A549 (cell line): ENCODE data around the gene CXCR5. TPM values are rescaled to one million over a fixed set of nuclear protein-coding genes. Genes with fewer than 3 reads are reported as not detected.

Experiments used
- ATAC-seq, 2 experiments: fragments of 200-7000 bp in 1 of 2; fragments of >200 bp in 1 of 2; cut with Nextera tagmentation in 1 of 2; cut with Tn5 transposase in 1 of 2; 3 replicates each; pipeline versions ENCODE4 v1.8.0 to v1.9.1; 2018 to 2020; ENCODE audit warnings: mild to moderate bottlenecking in 1 of 2, moderate library complexity in 1 of 2
- CTCF ChIA-PET: fragments of 300-600 bp; sonication (Branson Sonifier 250); formaldehyde crosslinking; extraction: SDS; loops from one replicate; lab custom pipeline; 2021; ENCODE audit warnings: antibody characterized with exemption, inconsistent platforms; lab: Yijun Ruan, JAX
- POLR2A ChIA-PET: fragments of 350-600 bp; formaldehyde crosslinking; extraction: SDS; loops from one replicate; lab custom pipeline; 2021; ENCODE audit warnings: antibody characterized with exemption, inconsistent platforms; lab: Yijun Ruan, JAX
- DNase-seq, 2 experiments: peaks; one replicate each; pipeline versions ENCODE4 v3.0.0 to v3.0.0-alpha.2; 2011 to 2016; ENCODE audit warnings: low read depth in 1 of 2, low spot score in 1 of 2
- FAIRE-seq: peaks from 2 replicates; lab custom pipeline; 2011; peaks lifted over from hg19 to GRCh38; lab: Jason Lieb, UNC
- H3K27ac ChIP-seq, 2 experiments: fragments of >200 bp; sonication (Bioruptor Twin); formaldehyde crosslinking; 3 replicates each; pipeline ENCODE4 v1.5.1; 2016 to 2017
- H3K4me1 ChIP-seq: fragments of >200 bp; sonication (Bioruptor Twin); formaldehyde crosslinking; 3 replicates; pipeline ENCODE4 v1.6.1; 2016
- H3K4me2 ChIP-seq: fragments of >200 bp; sonication (Bioruptor Twin); formaldehyde crosslinking; 3 replicates; pipeline ENCODE4 v1.6.1; 2016
- H3K4me3 ChIP-seq: fragments of >200 bp; sonication (Bioruptor Twin); formaldehyde crosslinking; 3 replicates; pipeline ENCODE4 v1.5.1; 2016
- H3K9me3 ChIP-seq: fragments of >200 bp; sonication (Bioruptor Twin); formaldehyde crosslinking; 3 replicates; pipeline ENCODE4 v1.6.1; 2016
- CEBPB ChIP-seq, 2 experiments: fragments of >200 bp in 1 of 2; sonication (Bioruptor Twin) in 1 of 2; formaldehyde crosslinking in 1 of 2; IDR thresholded peaks; 2 replicates each; pipeline ENCODE4 v1.6.1; 2012 to 2016
- EHF ChIP-seq: fragments of 250-450 bp; sonication (Bioruptor Pico); IDR thresholded peaks from 2 replicates; pipeline ENCODE4 v1.5.0; 2020; ENCODE audit warnings: mild to moderate bottlenecking
- FOSL2 ChIP-seq, 2 experiments: fragments of 450-650 bp in 1 of 2; fragments of >200 bp in 1 of 2; sonication (Bioruptor Twin) in 1 of 2; formaldehyde crosslinking; IDR thresholded peaks; 2 replicates each; pipeline versions ENCODE4 v1.5.0 to v1.6.1; 2016 to 2020; ENCODE audit warnings: mild to moderate bottlenecking in 1 of 2, moderate library complexity in 1 of 2
- FOXS1 ChIP-seq: fragments of 250-450 bp; sonication (Bioruptor Pico); IDR thresholded peaks from 2 replicates; pipeline ENCODE4 v1.5.0; 2020; ENCODE audit warnings: mild to moderate bottlenecking, moderate library complexity
- HES2 ChIP-seq: fragments of >200 bp; sonication (Bioruptor Twin); formaldehyde crosslinking; IDR thresholded peaks from 2 replicates; pipeline ENCODE4 v1.6.1; 2016
- HOXB5 ChIP-seq: fragments of 250-450 bp; sonication (Bioruptor Pico); IDR thresholded peaks from 2 replicates; pipeline ENCODE4 v1.5.0; 2020; ENCODE audit warnings: mild to moderate bottlenecking, moderate library complexity
- JUN ChIP-seq, 2 experiments: fragments of >200 bp; sonication (Bioruptor Twin); formaldehyde crosslinking; IDR thresholded peaks; 2 replicates in 1 of 2; 3 replicates in 1 of 2; pipeline ENCODE4 v1.6.1; 2016 to 2017
- KDM1A ChIP-seq: fragments of 200-600 bp; sonication (generic); IDR thresholded peaks from 2 replicates; pipeline ENCODE4 v1.6.1; 2016; ENCODE audit warnings: low read depth, mild to moderate bottlenecking
- RCOR1 ChIP-seq: fragments of 150-350 bp; IDR thresholded peaks from 2 replicates; pipeline ENCODE4 v1.6.1; 2014; ENCODE audit warnings: antibody characterized with exemption, low read length, low read depth
- SMC3 ChIP-seq: fragments of >200 bp; sonication (Bioruptor Twin); formaldehyde crosslinking; IDR thresholded peaks from 3 replicates; pipeline ENCODE4 v1.6.1; 2018; ENCODE audit warnings: inconsistent platforms
- TFCP2L1 ChIP-seq: fragments of 250-450 bp; sonication (Bioruptor Pico); IDR thresholded peaks from 2 replicates; pipeline ENCODE4 v1.5.0; 2021; ENCODE audit warnings: mild to moderate bottlenecking
- USF2 ChIP-seq: fragments of 450-650 bp; IDR thresholded peaks from 2 replicates; pipeline ENCODE4 v1.6.1; 2014; ENCODE audit warnings: antibody characterized with exemption
- ZFP36 ChIP-seq: fragments of 450-650 bp; IDR thresholded peaks from 2 replicates; pipeline ENCODE4 v1.6.1; 2014; ENCODE audit warnings: borderline replicate concordance; ENCODE audit not compliant: partially characterized antibody
- ZSCAN20 ChIP-seq: fragments of 250-450 bp; sonication (Bioruptor Pico); IDR thresholded peaks from 2 replicates; pipeline ENCODE4 v1.8.0; 2022; ENCODE audit warnings: mild to moderate bottlenecking, moderate library complexity
- WGBS: methylation state at CpG from one replicate; pipeline ENCODE4 v1.1.6; 2017; ENCODE audit errors: missing lambda C conversion rate; 5-methylcytosine and 5-hydroxymethylcytosine counted together
- polyA plus RNA-seq, 4 experiments: library from polyadenylated mRNA; depleted of rRNA in 3 of 4; stranded (reverse); fragments of >200 nt; fragmentation: RNase III in 1 of 4; extraction: RNeasy Plus Mini Kit Qiagen cat#74134 plus additional on column Dnase treatment in 1 of 4; gene quantifications; 2 replicates in 3 of 4; 3 replicates in 1 of 4; pipeline ENCODE4 v1.2.3, GENCODE V29; 2011 to 2017
- TF ChIP-seq, protein P1 (sequence below): fragments of >200 bp; sonication (Bioruptor Twin); formaldehyde crosslinking; IDR thresholded peaks from 3 replicates; pipeline ENCODE4 v1.5.1; 2016
- TF ChIP-seq, protein P2 (sequence below): fragments of 250-450 bp; sonication (Bioruptor Pico); IDR thresholded peaks from 2 replicates; pipeline ENCODE4 v1.5.0; 2021; ENCODE audit warnings: mild to moderate bottlenecking, moderate library complexity, borderline replicate concordance

The CXCR5 gene
- polyA plus RNA-seq, 2 of the 4 experiments (the other 2 are of a cell fraction), result 0.04 TPM; not detected in 1

GRCh38 chr11:118938491-118939403 lies 55.1 kb downstream of the CXCR5 start:
- TF ChIP-seq FOSL2 (IDR thresholded peaks at IDR 0.05) (no peak), FOSL2 (CRISPR knock-in tag; IDR thresholded peaks at IDR 0.05) (peak; percentile 31; the same call in 1 of the 2 replicates), ZSCAN20 (CRISPR knock-in tag) (no peak)
- FAIRE-seq, result no peak

GRCh38 chr11:118939404-118939915 lies 55.8 kb downstream of the CXCR5 start:
- no peak overlapping the region for H3K4me3 ChIP-seq
- ATAC-seq (no peak), DNase-seq (no peak), FAIRE-seq (no peak)
- H3K9me3 ChIP-seq, result no peaks in the 10 kb centered on the region
- no peak for TF ChIP-seq SMC3
- TF ChIP-seq CEBPB (IDR thresholded peaks at IDR 0.05), result no peak
- TF ChIP-seq HES2, result no peak
- TF ChIP-seq HOXB5, result no peak
- no peak for TF ChIP-seq USF2
- TF ChIP-seq, protein P1, sequence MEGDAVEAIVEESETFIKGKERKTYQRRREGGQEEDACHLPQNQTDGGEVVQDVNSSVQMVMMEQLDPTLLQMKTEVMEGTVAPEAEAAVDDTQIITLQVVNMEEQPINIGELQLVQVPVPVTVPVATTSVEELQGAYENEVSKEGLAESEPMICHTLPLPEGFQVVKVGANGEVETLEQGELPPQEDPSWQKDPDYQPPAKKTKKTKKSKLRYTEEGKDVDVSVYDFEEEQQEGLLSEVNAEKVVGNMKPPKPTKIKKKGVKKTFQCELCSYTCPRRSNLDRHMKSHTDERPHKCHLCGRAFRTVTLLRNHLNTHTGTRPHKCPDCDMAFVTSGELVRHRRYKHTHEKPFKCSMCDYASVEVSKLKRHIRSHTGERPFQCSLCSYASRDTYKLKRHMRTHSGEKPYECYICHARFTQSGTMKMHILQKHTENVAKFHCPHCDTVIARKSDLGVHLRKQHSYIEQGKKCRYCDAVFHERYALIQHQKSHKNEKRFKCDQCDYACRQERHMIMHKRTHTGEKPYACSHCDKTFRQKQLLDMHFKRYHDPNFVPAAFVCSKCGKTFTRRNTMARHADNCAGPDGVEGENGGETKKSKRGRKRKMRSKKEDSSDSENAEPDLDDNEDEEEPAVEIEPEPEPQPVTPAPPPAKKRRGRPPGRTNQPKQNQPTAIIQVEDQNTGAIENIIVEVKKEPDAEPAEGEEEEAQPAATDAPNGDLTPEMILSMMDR, result no peak
- TF ChIP-seq FOXS1 (CRISPR knock-in tag), result no peak
- no peak for TF ChIP-seq RCOR1
- H3K4me1 ChIP-seq, result peaks cover 10% of the 10 kb centered on the region
- ChIA-PET POLR2A (interaction anchor here (0.8 kb wide), 1 partner anchor 148 kb away, joined by 7 read pairs; the partner anchor contains the start of gene DDX6), CTCF (interaction anchor here (0.9 to 2.7 kb wide), 6 partner anchors 9 to 249 kb away, joined by 3 to 15 read pairs (median 4); partner anchors contain the start of gene UPK2)
- H3K27ac ChIP-seq, result no peak overlapping the region
- no peak overlapping the region for H3K4me2 ChIP-seq
- 78% methylated on average over 8 of the region's 8 CpGs for WGBS

More at GRCh38 chr11:118938491-118939403, 55.1 kb downstream of the CXCR5 start:
- ATAC-seq (peak; percentile 49 to 74; a peak in 4 of 6 replicates), DNase-seq (peak in 1 of 2 experiments; percentile 59)
- ChIA-PET POLR2A (interaction anchor here (0.8 kb wide), 1 partner anchor 148 kb away, joined by 7 read pairs; the partner anchor contains the start of gene DDX6), CTCF (interaction anchor here (0.9 to 4.3 kb wide), 6 partner anchors 8 to 249 kb away, joined by 3 to 15 read pairs (median 6); no protein-coding TSS in a partner anchor)
- H3K4me3 ChIP-seq, result no peak overlapping the region
- 0 out of 3 replicates have a peak overlapping the region, but pooled peaks have one; percentile 17 for H3K4me2 ChIP-seq
- no peak overlapping the region for H3K27ac ChIP-seq
- peaks cover 10% of the 10 kb centered on the region for H3K4me1 ChIP-seq
- H3K9me3 ChIP-seq, result no peaks in the 10 kb centered on the region
- 50% methylated on average over 10 of the region's 11 CpGs for WGBS

- FAIRE-seq, result no peak
Observed at GRCh38 chr11:118939953-118940598, 56.4 kb downstream of the CXCR5 start.

More at GRCh38 chr11:118939953-118940598, 56.4 kb downstream of the CXCR5 start:
- WGBS, result 68% methylated on average over 12 of the region's 13 CpGs
- Histone ChIP-seq H3K4me2 (no peak overlapping the region), H3K4me1 (peaks cover 10% of the 10 kb centered on the region), H3K9me3 (no peaks in the 10 kb centered on the region), H3K4me3 (no peak overlapping the region), H3K27ac (peak overlapping the region in 1 of 2 experiments; percentile 33; a peak in 1 of 6 replicates)
- DNase-seq (no peak), ATAC-seq (peak; percentile 43 to 58; a peak in 5 of 6 replicates)
- POLR2A ChIA-PET, result no interaction called here
- CTCF ChIA-PET, result interaction anchor here (1.3 to 2.7 kb wide), 4 partner anchors 10 to 250 kb away, joined by 3 to 15 read pairs (median 4); partner anchors contain the start of gene UPK2
- TF ChIP-seq TFCP2L1 (CRISPR knock-in tag) (no peak), FOXS1 (CRISPR knock-in tag) (no peak), FOSL2 (IDR thresholded peaks at IDR 0.05) (no peak), FOSL2 (CRISPR knock-in tag; IDR thresholded peaks at IDR 0.05) (no peak), ZFP36 (no peak), EHF (no peak), JUN (IDR thresholded peaks at IDR 0.05) (no peak), KDM1A (no peak)
- TF ChIP-seq, protein P2, sequence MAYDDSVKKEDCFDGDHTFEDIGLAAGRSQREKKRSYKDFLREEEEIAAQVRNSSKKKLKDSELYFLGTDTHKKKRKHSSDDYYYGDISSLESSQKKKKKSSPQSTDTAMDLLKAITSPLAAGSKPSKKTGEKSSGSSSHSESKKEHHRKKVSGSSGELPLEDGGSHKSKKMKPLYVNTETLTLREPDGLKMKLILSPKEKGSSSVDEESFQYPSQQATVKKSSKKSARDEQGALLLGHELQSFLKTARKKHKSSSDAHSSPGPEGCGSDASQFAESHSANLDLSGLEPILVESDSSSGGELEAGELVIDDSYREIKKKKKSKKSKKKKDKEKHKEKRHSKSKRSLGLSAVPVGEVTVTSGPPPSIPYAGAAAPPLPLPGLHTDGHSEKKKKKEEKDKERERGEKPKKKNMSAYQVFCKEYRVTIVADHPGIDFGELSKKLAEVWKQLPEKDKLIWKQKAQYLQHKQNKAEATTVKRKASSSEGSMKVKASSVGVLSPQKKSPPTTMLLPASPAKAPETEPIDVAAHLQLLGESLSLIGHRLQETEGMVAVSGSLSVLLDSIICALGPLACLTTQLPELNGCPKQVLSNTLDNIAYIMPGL (CRISPR knock-in tag), result no peak
